AG08395 (cell line): ENCODE results near the gene NEIL3.
A peak's percentile ranks its signal among the peaks of the same experiment; 100 is the strongest.

Experiments used
- DNase-seq: peaks from one replicate; pipeline ENCODE4 v3.0.0; 2012; ENCODE audit warnings: mixed read lengths, low spot score

Gene NEIL3

DNA sequence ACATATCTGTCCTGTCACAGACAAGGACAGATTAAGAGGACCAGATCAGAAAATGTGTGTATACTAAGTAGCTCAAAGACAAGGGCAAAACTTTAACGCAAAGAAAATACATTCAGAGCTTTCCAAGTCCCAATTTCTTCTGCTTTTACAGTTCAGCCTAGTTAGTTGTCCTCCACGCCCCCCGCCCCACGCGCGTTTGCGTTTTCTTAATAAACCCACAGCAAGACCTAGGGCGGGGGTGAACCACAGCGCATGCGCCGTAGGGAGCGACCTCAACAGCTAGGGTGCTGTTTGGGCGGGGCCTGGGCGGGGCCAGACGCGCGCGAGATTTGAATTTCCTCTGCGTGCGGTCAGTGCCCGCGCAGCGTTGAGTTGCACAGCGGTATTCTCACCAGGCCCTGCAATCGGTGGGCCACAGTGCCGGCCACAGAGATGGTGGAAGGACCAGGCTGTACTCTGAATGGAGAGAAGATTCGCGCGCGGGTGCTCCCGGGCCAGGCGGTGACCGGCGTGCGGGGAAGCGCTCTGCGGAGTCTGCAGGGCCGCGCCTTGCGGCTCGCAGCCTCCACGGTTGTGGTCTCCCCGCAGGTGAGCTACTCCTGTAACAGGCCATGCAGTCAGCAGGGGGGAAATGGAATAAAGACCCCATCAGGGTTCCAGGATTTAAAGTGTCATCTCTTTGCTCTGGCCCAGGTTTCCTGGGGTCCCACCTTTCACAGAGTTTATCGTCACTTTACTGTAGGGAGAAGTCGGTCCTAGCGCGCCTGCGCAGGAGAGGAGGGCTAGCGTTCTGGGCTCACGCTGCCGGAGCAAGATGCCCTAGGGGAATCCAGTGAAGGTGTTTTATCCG, at the start of gene NEIL3:
Gene NEIL3 (plus strand): TSS at position 353 of the 850 bp plus-strand sequence. CDS start 80 bp downstream, at position 433.
- DNase-seq: peak; percentile 98

GRCh38 chr4:177263818-177264217, 45.9 kb upstream of the NEIL3 start:
- DNase-seq: no peak

GRCh38 chr4:177264788-177265422, 44.8 kb upstream of the NEIL3 start:
- no peak for DNase-seq

DNA sequence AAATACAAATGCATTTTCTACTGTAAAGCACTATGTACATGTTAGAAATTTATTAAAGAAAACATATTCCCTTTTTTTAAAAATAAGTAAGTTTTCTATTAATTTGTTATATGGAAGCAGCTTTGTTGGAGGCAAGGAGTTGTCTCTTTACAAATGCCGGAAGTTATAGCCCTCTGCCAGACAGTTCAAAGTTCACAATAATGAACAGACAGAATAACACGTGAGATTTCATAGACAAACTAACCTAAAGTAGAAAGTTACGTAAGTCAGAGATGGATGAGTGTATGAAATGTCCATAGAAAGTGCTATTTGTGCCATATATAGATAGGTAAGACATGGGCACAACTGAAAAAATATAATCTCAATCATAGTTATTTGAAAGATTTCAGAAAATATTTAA, 43.9 kb upstream of the NEIL3 start:
- DNase-seq: no peak

DNA sequence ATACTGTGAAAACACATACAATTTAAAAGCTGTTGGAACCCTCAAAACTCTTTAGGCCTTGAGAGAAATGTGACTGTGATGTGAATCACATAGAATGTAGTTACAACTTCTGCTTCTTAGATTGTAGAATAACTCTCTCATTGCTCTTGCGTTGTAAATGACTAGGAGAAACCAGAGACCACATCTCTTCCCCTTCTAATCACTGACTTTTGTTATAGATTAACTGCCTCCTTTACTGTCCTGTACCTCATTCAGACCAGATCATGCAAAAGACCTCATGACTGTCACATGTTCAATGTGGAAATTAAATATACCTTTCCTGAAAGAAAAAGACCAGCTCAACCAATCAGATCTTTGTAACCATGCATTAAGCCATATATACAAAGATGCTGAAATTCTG, 43.2 kb upstream of the NEIL3 start:
- no peak for DNase-seq

DNA sequence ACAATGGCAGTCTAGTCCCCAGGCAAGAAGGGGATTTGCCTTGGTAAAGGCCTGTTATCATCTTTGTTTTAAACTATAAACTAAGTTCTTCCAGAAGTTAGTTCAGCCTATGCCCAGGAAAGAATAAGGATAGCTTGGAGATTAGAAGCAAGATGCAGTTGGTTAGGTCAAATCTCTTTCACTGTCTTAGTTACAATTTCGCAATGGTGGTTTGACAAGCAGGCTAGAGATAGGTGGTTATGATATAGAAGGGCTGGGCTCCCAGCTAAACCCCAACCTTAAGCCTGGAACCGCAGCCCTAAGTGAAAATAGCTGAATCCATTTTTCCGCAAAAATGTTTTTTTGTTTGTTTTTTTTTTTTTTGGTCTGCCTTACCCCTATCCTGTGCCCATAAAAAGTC, 41.8 kb upstream of the NEIL3 start:
- DNase-seq: no peak

DNA sequence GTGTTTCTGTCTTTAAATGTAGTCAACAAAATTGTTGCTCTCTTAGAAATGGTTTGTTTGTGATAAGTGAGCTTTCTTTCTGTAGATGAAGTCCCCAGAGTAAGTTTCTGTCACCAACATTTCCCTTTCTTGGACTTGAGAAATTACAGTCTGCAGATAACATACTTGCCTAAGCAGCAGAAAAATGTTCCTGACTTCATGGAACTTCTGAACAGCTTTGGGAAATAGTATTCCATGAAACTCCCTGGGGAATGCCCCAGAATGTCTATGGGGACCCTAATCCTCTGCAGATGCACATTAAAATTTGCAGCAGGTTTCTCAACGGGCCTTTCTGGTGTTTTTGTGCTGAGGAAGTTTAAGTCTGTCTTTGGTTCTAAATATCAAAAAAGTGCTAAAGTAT, 38.6 kb upstream of the NEIL3 start:
- DNase-seq: no peak

DNA sequence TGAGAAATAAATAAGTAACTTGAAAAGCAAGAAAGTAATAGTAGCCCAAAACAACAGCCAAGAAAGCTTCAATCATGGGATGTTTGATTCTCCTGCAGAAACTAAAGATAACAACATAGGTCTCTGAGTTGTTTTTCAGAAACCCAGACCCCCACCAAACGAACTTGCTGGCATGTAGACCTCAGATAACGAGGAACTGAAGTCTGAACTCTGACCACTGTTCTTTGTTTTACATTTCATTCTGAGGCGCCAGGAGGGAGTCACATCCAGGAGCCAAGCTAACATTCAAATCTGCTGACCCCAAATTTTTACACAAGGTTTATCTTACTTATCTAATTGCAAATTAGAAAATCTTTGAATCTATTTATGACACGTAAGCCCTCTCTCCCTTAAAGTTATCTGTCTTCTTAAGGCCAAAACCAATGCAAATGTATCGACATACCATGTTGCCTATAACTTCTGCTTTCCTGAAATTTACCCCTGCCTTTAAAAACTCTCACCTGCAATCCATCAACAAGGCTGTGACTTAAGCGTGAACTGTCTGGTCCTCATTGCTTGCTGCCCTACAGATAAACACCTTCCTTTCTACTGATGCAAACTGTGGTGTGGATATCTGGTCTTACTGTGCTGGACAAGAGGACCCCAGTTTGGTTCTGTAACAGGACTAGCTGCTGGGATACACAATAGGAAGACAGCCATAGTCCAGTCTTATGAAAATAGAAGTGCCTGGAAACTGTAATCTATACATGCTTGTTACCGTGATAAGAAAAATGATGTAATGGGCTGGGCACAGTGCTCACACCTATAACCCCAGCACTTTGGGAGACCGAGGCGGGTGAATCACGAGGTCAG, 37.5 kb upstream of the NEIL3 start:
- DNase-seq: no peak

DNA sequence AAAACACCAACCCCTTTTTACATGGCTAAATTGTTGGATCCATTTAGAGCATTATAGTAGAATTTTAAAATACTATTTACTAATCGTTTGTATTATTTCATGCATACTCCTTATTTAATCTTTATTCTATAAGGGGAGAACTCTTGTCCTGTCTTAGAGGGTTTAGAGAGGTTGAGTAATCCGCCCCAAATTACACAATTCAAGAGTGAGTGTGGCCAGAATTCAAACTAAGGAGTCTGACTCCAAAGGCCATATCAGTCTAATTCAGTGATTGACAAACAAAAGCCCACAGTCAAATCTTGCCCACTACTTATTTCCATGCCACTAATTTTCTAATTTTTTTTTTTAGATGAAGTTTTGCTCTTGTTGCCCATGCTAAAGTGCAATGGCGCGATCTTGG, 33.7 kb upstream of the NEIL3 start:
- DNase-seq: no peak

DNA sequence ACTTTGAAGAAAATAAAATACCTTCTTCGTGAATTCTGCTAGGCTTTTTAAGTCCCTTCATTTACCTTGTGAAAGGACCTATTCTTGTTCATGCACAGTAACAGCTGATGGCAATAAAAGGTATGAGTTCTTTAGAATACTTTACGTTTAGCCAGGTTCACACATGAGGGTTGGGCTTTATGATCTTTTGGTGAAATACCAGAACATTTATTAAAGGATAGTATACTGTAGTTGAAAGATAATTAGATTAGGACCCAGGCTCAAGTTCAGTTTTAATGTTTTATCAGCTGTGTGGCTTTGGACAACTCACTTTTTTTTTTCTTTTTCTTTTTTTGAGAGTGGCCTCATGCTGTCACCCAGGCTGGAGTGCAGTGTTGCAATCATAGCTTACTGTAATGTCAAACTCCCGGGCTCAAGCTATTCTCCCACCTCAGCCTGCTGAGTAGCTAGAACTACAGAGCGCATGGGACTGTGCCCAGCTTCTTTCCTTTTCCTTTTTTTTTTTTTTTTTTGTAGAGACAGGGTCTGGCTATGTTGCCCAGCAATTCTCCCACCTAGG, 28.2 kb upstream of the NEIL3 start:
- no peak for DNase-seq

GRCh38 chr4:177282284-177282835, 27.3 kb upstream of the NEIL3 start:
- DNase-seq: no peak

DNA sequence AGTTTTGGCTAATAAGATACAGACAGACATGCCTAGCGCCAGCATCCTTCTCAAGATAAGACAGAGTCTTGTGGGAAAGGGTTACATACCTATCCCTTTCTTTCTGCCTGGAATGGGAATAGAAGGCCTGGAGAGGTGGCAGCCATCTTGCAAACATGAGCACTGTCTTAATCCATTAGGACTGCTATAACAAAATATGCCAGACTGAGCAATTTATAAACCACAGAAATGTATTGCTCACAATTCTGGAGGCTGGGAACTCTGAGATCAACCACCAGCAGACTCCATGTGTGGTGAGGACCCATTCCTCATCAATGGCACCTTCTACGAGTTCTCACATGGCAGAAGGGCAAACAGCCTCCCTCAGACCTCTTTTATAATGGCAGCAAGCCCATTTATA, 26.5 kb upstream of the NEIL3 start:
- DNase-seq: peak; percentile 59

DNA sequence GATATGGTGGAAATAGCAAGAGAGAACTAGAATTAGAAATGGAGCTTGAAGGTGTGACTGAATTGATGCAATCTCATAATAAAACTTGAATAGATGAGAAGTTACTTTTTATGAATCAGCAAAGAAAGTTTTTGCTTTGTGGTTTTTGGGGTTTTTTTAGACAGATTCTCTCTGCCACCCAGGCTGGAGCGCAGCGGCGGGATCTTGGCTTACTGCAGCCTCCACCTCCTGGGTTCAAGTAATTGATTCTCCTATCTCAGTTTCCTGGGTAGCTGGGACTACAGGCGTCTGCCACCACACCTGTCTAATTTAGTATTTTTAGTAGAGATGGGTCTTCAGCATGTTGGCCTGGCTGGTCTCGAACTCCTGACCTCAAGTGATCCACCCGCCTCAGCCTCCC, 23.7 kb upstream of the NEIL3 start:
- no peak for DNase-seq

GRCh38 chr4:177287255-177287654, 22.4 kb upstream of the NEIL3 start:
- DNase-seq: no peak

- DNase-seq: no peak
These were observed 21.3 kb upstream of the NEIL3 start for GRCh38 chr4:177288335-177288734.

DNA sequence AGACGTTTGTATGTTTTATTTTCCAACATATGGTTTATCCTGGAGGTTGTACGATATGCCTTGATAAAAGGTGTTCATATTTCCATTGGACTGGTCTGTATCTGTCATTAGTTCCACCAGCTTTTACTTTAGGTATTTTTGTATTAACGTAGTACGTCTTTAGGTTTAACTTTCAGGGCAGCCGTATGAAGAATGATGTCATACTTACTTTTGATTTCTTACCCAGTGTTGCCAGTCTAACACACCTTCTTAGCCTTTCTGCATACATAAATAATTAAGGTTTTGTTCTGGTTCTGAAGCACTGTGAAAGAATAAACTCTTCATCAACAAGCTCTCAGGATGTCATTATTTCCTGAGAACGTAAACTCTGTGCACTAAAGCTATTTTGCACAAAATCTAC, 18.9 kb upstream of the NEIL3 start:
- no peak for DNase-seq

GRCh38 chr4:177292171-177292570, 17.5 kb upstream of the NEIL3 start:
- no peak for DNase-seq

- no peak for DNase-seq
These were observed 16.3 kb upstream of the NEIL3 start for GRCh38 chr4:177293208-177294033.

- no peak for DNase-seq
These were observed 11.8 kb upstream of the NEIL3 start for GRCh38 chr4:177297785-177298391.

DNA sequence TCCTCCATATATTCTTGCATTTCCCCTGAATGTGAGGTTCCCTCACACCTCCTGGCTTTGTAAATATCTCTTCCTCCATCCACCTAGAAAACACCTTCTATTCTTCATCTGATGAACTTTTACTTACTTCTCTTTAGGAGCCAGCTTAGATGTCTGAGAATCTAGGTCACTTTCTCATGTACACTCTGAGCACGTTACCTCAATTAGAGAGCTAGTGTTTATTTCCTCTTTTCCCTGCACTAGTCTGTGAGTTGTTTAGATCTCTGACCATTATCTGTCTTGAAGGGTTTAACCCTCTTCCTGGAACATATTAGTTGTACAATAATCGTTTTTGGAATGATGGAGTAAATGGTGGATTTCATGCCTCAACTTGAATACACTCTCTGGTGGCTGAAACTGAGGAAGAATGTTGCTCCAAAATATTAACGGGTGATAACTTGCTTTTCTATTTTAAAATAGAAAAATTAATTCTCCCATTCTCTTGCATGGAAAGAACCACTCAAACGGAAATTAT, 8.5 kb upstream of the NEIL3 start:
- no peak for DNase-seq
